Type B pancreatic cell (in vitro differentiated cells): ENCODE results near the gene H6PD. TPM values are rescaled to one million over a fixed set of nuclear protein-coding genes. Genes with fewer than 3 reads are reported as not detected.
A peak's percentile ranks its signal among the peaks of the same experiment; 100 is the strongest.

ENCODE experiments used
- DNase-seq: peaks from one replicate; pipeline ENCODE4 v3.0.0; 2021; ENCODE audit warnings: mixed read lengths; ENCODE audit not compliant: unreplicated experiment; ENCODE audit errors: extremely low spot score
- H3K27ac Mint-ChIP-seq: 2 replicates; pipeline ENCODE4 v1.8.0; 2021; ENCODE audit warnings: mild to moderate bottlenecking, mixed read lengths
- H3K27me3 Mint-ChIP-seq: 2 replicates; pipeline ENCODE4 v1.8.0; 2021; ENCODE audit warnings: mixed read lengths
- H3K36me3 Mint-ChIP-seq: 2 replicates; pipeline ENCODE4 v1.8.0; 2021; ENCODE audit warnings: mixed read lengths
- H3K4me1 Mint-ChIP-seq: one replicate; pipeline ENCODE4 v1.8.0; 2021; ENCODE audit warnings: mixed read lengths; ENCODE audit not compliant: unreplicated experiment
- H3K4me3 Mint-ChIP-seq: 2 replicates; pipeline ENCODE4 v1.8.0; 2021; ENCODE audit warnings: mild to moderate bottlenecking, mixed read lengths
- H3K9me3 Mint-ChIP-seq: 2 replicates; pipeline ENCODE4 v1.8.0; 2021; ENCODE audit warnings: mixed read lengths
- total RNA-seq: library from RNA; stranded (reverse); gene quantifications from 2 replicates; pipeline ENCODE4 v1.2.1, GENCODE V29; 2021; ENCODE audit warnings: low replicate concordance
- TF ChIP-seq, protein P1 (sequence below): fragments of 200-600 bp; sonication (generic); conservative IDR thresholded peaks from 2 replicates; pipeline ENCODE4 v1.5.0; 2021; ENCODE audit warnings: antibody characterized with exemption, mild to moderate bottlenecking

The H6PD gene
- total RNA-seq, 1 donor from 2014 or later: 26.1 TPM

DNA sequence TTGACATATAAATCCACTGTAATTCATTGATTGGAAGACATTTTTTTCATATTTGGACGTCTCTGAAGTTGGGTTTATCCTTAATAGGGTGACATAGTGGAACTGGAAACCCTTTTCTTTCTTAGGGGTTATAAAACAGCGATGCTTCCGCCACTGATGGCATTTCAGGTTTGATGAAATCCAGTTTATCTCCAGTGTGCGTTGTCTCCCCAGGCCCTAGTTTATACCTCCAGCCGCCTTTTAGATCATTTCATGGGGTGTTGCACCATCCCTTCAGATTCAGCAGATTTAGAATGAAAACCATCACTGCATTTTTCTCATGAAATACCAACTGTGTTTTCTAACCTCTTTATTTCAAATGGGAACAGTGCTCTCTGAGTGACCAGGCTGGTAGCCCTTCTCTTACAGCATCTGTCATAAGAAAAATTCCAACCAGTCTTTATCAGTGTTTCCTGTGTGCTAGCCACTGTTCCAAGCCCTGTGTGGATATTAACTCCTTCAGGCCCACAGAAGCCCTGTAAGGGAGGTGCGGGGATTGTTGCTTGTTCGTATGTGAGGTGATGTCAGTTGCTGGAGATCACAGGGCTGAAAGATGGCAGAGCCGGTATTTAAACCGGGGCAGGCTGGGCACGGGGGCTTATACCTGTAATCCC lies 19.0 kb downstream of the H6PD start:
- H3K9me3 Mint-ChIP-seq: no peaks in the 10 kb centered on the region
- H3K27me3 Mint-ChIP-seq: peaks cover 10% of the 10 kb centered on the region
- no peak for DNase-seq
- H3K4me3 Mint-ChIP-seq: peak overlapping the region; percentile 60
- peaks cover 13% of the 10 kb centered on the region for H3K36me3 Mint-ChIP-seq
- TF ChIP-seq, protein P1, sequence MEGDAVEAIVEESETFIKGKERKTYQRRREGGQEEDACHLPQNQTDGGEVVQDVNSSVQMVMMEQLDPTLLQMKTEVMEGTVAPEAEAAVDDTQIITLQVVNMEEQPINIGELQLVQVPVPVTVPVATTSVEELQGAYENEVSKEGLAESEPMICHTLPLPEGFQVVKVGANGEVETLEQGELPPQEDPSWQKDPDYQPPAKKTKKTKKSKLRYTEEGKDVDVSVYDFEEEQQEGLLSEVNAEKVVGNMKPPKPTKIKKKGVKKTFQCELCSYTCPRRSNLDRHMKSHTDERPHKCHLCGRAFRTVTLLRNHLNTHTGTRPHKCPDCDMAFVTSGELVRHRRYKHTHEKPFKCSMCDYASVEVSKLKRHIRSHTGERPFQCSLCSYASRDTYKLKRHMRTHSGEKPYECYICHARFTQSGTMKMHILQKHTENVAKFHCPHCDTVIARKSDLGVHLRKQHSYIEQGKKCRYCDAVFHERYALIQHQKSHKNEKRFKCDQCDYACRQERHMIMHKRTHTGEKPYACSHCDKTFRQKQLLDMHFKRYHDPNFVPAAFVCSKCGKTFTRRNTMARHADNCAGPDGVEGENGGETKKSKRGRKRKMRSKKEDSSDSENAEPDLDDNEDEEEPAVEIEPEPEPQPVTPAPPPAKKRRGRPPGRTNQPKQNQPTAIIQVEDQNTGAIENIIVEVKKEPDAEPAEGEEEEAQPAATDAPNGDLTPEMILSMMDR: no peak
- H3K4me1 Mint-ChIP-seq: peaks cover 35% of the 10 kb centered on the region
- peak overlapping the region; percentile 44 for H3K27ac Mint-ChIP-seq

DNA sequence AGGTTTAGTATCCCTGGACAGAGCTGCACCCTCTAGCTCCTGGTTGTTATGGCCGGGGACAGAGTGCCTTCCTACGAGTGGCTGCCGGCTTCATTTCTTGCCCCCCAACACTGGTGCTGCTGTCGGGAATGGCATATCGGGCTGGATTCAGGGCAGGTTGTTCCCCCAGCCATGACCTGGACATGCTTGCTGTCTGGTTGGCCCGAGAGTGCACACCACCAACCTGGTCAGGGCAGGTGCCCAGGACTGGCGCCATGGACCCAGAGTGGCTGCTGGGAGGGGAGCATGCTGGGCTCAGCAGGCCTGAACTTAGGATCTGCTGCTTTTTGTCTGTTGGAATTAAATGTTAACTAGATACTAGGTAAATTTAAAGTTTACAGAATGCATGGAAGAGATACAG lies 21.8 kb downstream of the H6PD start:
- Mint-ChIP-seq H3K4me1 (peaks cover 30% of the 10 kb centered on the region), H3K4me3 (no peak overlapping the region), H3K9me3 (peaks cover 5% of the 10 kb centered on the region), H3K27ac (no peak overlapping the region), H3K36me3 (peaks cover 28% of the 10 kb centered on the region), H3K27me3 (peaks cover 10% of the 10 kb centered on the region)
- DNase-seq: no peak
- TF ChIP-seq, protein P1: no peak

DNA sequence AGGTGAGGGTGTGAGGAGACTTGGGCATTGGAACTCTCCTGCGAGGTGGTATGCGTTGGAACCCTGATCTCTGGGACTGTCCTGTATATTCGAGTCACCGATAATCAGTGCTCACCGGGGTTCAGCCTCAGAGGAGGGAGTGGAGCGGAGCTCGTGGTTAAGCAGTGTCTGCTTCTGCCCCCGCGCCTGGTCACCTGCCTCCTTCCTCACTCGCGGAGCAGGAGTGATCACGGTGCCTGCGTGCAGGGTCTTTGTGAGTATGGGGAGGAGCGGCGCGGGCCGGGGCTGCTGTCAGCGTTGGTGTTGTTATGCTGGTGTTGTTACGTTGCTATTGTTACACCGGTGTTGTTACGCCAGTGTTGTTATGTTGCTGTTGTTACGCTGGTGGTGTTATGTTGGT lies 23.3 kb downstream of the H6PD start:
- no peak for DNase-seq
- Mint-ChIP-seq H3K4me1 (peaks cover 23% of the 10 kb centered on the region), H3K9me3 (peaks cover 5% of the 10 kb centered on the region), H3K4me3 (no peak overlapping the region), H3K27ac (peak overlapping the region; percentile 55), H3K27me3 (peaks cover 13% of the 10 kb centered on the region), H3K36me3 (peaks cover 32% of the 10 kb centered on the region)
- TF ChIP-seq, protein P1: no peak

DNA sequence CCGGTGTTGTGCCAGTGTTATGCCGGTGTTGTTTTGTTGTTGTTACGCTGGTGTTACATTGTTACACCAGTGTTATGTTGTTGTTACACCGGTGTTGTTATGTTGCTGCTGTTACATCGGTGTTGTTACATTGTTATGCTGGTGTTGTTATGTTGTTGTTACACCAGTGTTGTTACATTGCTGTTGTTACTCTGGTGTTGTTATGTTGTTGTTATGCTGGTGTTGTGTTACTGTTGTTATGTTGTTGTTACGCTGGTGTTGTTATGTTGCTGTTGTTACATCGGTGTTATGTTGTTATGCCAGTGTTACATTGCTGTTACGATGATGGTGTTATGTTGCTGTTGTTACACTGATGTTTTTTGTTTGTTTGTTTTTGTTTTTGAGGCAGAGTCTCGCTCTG lies 24.1 kb downstream of the H6PD start:
- no peak for DNase-seq
- Mint-ChIP-seq H3K4me1 (peaks cover 16% of the 10 kb centered on the region), H3K27ac (no peak overlapping the region), H3K36me3 (peaks cover 32% of the 10 kb centered on the region), H3K27me3 (peaks cover 13% of the 10 kb centered on the region), H3K4me3 (no peak overlapping the region), H3K9me3 (peaks cover 5% of the 10 kb centered on the region)
- TF ChIP-seq, protein P1: no peak

DNA sequence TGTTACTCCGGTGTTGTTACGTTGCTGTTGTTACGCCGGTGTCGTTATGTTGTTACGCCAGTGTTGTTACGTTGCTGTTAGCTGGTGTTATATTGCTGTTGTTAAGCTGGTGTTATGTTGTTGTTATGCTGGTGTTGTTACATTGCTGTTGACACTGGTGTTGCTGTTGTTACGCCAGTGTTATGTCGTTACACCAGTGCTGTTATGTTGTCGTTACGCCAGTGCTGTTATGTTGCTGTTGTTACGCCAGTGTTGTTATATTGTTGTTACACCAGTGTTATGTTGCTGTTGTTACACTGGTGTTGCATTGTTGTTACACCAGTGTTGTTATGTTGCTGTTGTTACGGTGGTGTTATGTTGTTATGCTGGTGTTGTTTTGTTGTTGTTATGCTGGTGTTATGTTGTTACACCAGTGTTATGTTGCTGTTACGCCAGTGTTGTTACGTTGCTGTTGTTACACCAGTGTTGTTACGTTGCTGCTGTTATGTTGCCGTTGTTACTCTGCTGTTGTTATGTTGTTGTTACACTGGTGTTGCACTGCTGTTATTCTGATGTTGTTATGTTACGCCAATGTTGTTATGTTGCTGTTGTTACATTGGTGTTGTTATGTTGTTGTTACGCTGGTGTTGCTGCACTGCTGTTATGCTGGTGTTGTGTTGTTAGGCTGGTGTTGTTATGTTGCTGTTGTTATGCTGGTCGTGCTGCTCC lies 25.6 kb downstream of the H6PD start:
- H3K4me3 Mint-ChIP-seq: no peak overlapping the region
- peaks cover 26% of the 10 kb centered on the region for H3K36me3 Mint-ChIP-seq
- peak overlapping the region; percentile 8 for H3K27ac Mint-ChIP-seq
- H3K27me3 Mint-ChIP-seq: peaks cover 7% of the 10 kb centered on the region
- TF ChIP-seq, protein P1: no peak
- peaks cover 4% of the 10 kb centered on the region for H3K4me1 Mint-ChIP-seq
- peaks cover 5% of the 10 kb centered on the region for H3K9me3 Mint-ChIP-seq
- DNase-seq: no peak
